Smooth muscle cell (in vitro differentiated cells): ENCODE measurements around the gene GRID1. TPM values are rescaled to one million over a fixed set of nuclear protein-coding genes. Genes with fewer than 3 reads are reported as not detected.

ENCODE experiments used
- DNase-seq: peaks from one replicate; lab custom pipeline; 2025; ENCODE audit not compliant: unreplicated experiment; lab: John Stamatoyannopoulos, UW
- H2AFZ ChIP-seq: fragments of 200-600 bp; sonication (generic); 2 replicates; pipeline ENCODE4 v1.6.0; 2016; ENCODE audit warnings: antibody characterized with exemption, low read depth, mild to moderate bottlenecking
- H3F3A ChIP-seq: fragments of 200-600 bp; sonication (generic); 2 replicates; pipeline ENCODE4 v1.6.0; 2017; ENCODE audit warnings: antibody characterized with exemption, low read depth
- H3K27ac ChIP-seq: fragments of 200-600 bp; sonication (generic); 2 replicates; pipeline ENCODE4 v1.5.1; 2016; ENCODE audit warnings: low read depth, mild to moderate bottlenecking
- H3K27me3 ChIP-seq: fragments of 200-600 bp; sonication (generic); 2 replicates; pipeline ENCODE4 v1.6.1; 2016; ENCODE audit warnings: low read depth, mild to moderate bottlenecking
- H3K36me3 ChIP-seq: fragments of 200-600 bp; sonication (generic); 2 replicates; pipeline ENCODE4 v1.5.1; 2016; ENCODE audit warnings: low read depth
- H3K4me1 ChIP-seq: fragments of 200-600 bp; sonication (generic); 2 replicates; pipeline ENCODE4 v1.5.1; 2016; ENCODE audit warnings: low read depth
- H3K4me2 ChIP-seq: fragments of 200-600 bp; sonication (generic); 2 replicates; pipeline ENCODE4 v1.6.0; 2016; ENCODE audit warnings: mild to moderate bottlenecking
- H3K4me3 ChIP-seq: fragments of 200-600 bp; sonication (generic); 2 replicates; pipeline ENCODE4 v1.5.1; 2016; ENCODE audit warnings: mild to moderate bottlenecking
- H3K79me2 ChIP-seq: fragments of 200-600 bp; sonication (generic); 2 replicates; pipeline ENCODE4 v1.6.0; 2016; ENCODE audit warnings: low read depth, mild to moderate bottlenecking
- H3K9ac ChIP-seq: fragments of 200-600 bp; sonication (generic); 2 replicates; pipeline ENCODE4 v1.6.0; 2016; ENCODE audit warnings: low read depth
- H3K9me3 ChIP-seq: fragments of 200-600 bp; sonication (generic); replicated peaks from 2 replicates; pipeline ENCODE4 v1.5.1; 2016; ENCODE audit warnings: low read depth
- H4K20me1 ChIP-seq: fragments of 200-600 bp; sonication (generic); 2 replicates; pipeline ENCODE4 v1.6.0; 2016; ENCODE audit warnings: low read depth
- CTCF ChIP-seq: fragments of 200-600 bp; sonication (generic); IDR thresholded peaks from 2 replicates; pipeline ENCODE4 v1.5.1; 2017; ENCODE audit warnings: borderline replicate concordance, mild to moderate bottlenecking, antibody characterized with exemption; ENCODE audit not compliant: insufficient read depth, poor library complexity, severe bottlenecking
- WGBS: methylation state at CpG from one replicate; pipeline ENCODE4 v1.1.7; 2016; ENCODE audit warnings: low lambda C conversion rate; 5-methylcytosine and 5-hydroxymethylcytosine counted together
- polyA plus RNA-seq: library from polyadenylated mRNA; unstranded; fragments of >200 nt; fragmentation: Nextera tagmentation; extraction: Ambion mirVana; gene quantifications from 2 replicates; pipeline ENCODE4 v1.2.1, GENCODE V29; 2016
- total RNA-seq: library from RNA; depleted of rRNA; stranded (reverse); fragments of >200 nt; gene quantifications from 2 replicates; pipeline ENCODE4 v1.2.3, GENCODE V29; 2014

GRID1 gene
- total and polyA plus RNA-seq, 2 experiments from 2014 or later = 4.4 to 7.4 TPM

- Histone ChIP-seq H3K27me3 (peaks cover 8% of the 10 kb centered on the region), H3K36me3 (no peaks in the 10 kb centered on the region), H3K9me3 (no peaks in the 10 kb centered on the region), H3K79me2 (no peaks in the 10 kb centered on the region), H3K4me1 (no peaks in the 10 kb centered on the region), H3K4me3 (no peak overlapping the region), H4K20me1 (peaks cover 7% of the 10 kb centered on the region), H3K9ac (no peak overlapping the region), H3K27ac (no peak overlapping the region), H3F3A (no peaks in the 10 kb centered on the region), H2AFZ (no peak overlapping the region), H3K4me2 (no peak overlapping the region)
- no peak for TF ChIP-seq CTCF
- DNase-seq = no peak
- 87% methylated on average over 2 of the region's 2 CpGs for WGBS
Measured at GRCh38 chr10:86190291-86190690, 176.3 kb downstream of the GRID1 start.

- Histone ChIP-seq H3K9ac (no peak overlapping the region), H3K79me2 (no peaks in the 10 kb centered on the region), H3K36me3 (no peaks in the 10 kb centered on the region), H3K4me1 (no peaks in the 10 kb centered on the region), H3K4me3 (no peak overlapping the region), H3K27me3 (peaks cover 12% of the 10 kb centered on the region), H3K27ac (no peak overlapping the region), H2AFZ (no peak overlapping the region), H4K20me1 (peaks cover 7% of the 10 kb centered on the region), H3K4me2 (no peak overlapping the region), H3K9me3 (no peaks in the 10 kb centered on the region), H3F3A (no peaks in the 10 kb centered on the region)
- WGBS = 90% methylated on average over 8 of the region's 8 CpGs
- TF ChIP-seq CTCF = no peak
- DNase-seq = no peak
Measured at GRCh38 chr10:86189891-86190290, 176.7 kb downstream of the GRID1 start.

- Histone ChIP-seq H3K9ac (no peak overlapping the region), H3K4me3 (no peak overlapping the region), H2AFZ (no peak overlapping the region), H3K9me3 (no peaks in the 10 kb centered on the region), H3K4me1 (no peaks in the 10 kb centered on the region), H3K4me2 (no peak overlapping the region), H3F3A (no peaks in the 10 kb centered on the region), H3K27me3 (peaks cover 19% of the 10 kb centered on the region), H3K36me3 (no peaks in the 10 kb centered on the region), H4K20me1 (peaks cover 7% of the 10 kb centered on the region), H3K27ac (no peak overlapping the region), H3K79me2 (no peaks in the 10 kb centered on the region)
- DNase-seq = no peak
- WGBS = 80% methylated on average over 6 of the region's 6 CpGs
- no peak for TF ChIP-seq CTCF
Measured at GRCh38 chr10:86188796-86189558, 177.6 kb downstream of the GRID1 start.

- Histone ChIP-seq H3K4me2 (no peak overlapping the region), H2AFZ (no peak overlapping the region), H3K4me1 (no peaks in the 10 kb centered on the region), H3K27ac (no peak overlapping the region), H4K20me1 (peaks cover 7% of the 10 kb centered on the region), H3F3A (no peaks in the 10 kb centered on the region), H3K27me3 (peaks cover 19% of the 10 kb centered on the region), H3K36me3 (no peaks in the 10 kb centered on the region), H3K9me3 (no peaks in the 10 kb centered on the region), H3K79me2 (no peaks in the 10 kb centered on the region), H3K9ac (no peak overlapping the region), H3K4me3 (no peak overlapping the region)
- no peak for TF ChIP-seq CTCF
- 91% methylated on average over 3 of the region's 3 CpGs for WGBS
- DNase-seq = no peak
Measured at GRCh38 chr10:86188326-86188725, 178.3 kb downstream of the GRID1 start.
